ENCODE measurements around the gene GINS1.

DNA sequence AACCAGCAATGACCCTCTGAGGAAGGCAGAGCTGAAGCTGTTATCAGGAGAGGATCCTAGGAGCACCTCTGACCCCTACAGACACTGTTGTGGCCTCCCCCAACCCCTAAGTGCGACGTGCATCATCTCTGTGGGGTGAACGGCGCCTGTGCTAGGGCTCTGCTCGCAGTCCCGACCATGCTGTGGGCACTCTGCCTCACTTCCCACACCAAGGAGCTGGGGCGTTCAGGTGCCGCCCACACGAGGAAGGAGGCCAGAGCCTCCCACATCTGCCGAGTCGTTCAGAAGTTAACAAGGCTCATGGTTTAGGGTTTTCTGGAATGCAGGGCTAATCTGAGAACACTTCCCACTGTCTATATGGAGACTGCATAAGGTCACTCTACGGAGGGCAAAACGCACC, 62.1 kb downstream of the GINS1 start:
- no peak for TF ChIP-seq GATA2 (IDR thresholded peaks at IDR 0.05; ENCODE audit: low read depth, low read length)
- TF ChIP-seq GATA3 (IDR thresholded peaks at IDR 0.05; ENCODE audit: low read depth, low read length) = no peak
